T-helper 1 cell (primary cell): ENCODE results near the gene TMEM171.

Experiments
- DNase-seq, 5 donors: peaks; one replicate each; pipeline ENCODE4 v3.0.0-alpha.2; 2012 to 2020

Gene TMEM171

GRCh38 chr5:73122875-73123810, 2.8 kb downstream of the TMEM171 start:
- no peak for DNase-seq

DNA sequence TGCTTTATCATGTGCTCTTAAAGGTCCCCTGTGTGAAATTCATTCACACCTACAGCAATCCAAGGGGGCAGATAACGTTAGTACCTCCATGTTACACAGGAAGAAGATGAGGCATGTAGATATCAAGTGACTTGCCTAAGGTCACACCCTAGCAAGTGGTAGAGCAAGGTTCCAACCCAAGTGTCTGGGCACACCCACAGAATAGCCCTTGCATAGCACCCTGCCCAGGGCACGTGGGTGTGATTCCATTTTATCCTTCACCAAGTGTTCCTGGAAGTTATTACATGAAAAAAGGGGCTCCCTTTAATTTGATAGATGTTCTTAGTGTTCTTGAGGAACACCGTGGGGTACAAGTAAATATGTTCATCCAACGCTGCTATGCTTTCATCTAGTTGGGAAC, 4.9 kb downstream of the TMEM171 start:
- DNase-seq, result no peak

- DNase-seq, result no peak
Observed at GRCh38 chr5:73126381-73126780, 6.0 kb downstream of the TMEM171 start.

GRCh38 chr5:73126957-73127356, 6.6 kb downstream of the TMEM171 start:
- DNase-seq, result no peak

- no peak for DNase-seq
Observed at GRCh38 chr5:73129143-73129542, 8.8 kb downstream of the TMEM171 start.

- DNase-seq, result no peak
Observed at GRCh38 chr5:73130811-73131210, 10.4 kb downstream of the TMEM171 start.

DNA sequence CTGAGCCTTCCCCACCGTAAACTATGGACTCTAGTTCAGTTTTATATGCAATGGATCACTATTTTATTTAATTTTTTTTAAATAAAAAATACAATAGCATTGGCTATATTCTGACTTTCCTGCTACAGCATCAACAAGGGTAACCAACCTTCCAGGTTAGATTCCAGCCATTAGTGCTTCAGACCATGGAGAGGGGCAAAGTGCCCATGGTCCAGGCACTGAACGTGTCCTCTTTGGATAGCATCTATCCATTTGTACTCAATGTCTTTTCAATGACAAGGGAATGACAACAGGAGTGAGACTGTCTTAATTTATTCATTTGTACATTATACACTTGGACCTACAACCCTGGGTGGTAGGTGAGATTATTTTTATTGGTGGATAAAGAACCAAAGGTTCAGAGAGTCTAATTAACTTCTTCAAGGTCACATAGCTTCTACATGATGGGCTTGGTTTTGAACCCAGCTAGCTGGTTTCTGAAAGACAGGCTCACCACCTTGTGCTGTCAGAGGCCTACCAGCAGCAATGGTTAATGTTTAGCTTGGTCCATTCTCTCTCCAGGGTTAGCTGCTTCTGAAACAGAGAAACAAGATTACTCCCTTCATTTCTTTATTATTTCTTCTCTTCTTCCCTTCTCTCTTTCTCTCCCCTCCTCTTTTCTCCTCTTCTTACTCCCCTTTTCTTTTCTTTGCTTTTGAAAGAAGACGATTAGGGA, 11.5 kb downstream of the TMEM171 start:
- no peak for DNase-seq

- DNase-seq, result no peak
Observed at GRCh38 chr5:73132759-73133158, 12.4 kb downstream of the TMEM171 start.

DNA sequence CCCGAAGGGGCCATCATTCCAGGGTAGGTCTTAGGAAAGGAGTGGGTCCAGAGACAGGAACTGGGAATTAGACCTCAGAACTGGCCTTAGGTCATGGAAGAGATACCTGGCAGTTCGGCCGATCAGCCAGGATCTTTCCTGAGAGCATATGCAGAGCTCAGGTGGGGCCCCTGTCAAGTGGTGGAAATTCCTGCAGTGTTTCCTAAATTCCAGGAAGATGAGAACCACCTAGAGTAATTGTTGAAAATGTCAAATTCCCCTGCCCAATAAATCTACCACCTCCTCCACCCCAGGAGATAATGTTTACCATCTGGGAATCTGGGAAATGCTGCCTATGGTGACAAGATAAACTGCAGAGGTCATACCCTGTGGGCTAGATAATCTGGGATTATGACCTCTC, 14.6 kb downstream of the TMEM171 start:
- no peak for DNase-seq

- DNase-seq, result no peak
Observed at GRCh38 chr5:73135429-73136054, 15.2 kb downstream of the TMEM171 start.

GRCh38 chr5:73136055-73136562, 15.7 kb downstream of the TMEM171 start:
- DNase-seq, result no peak

DNA sequence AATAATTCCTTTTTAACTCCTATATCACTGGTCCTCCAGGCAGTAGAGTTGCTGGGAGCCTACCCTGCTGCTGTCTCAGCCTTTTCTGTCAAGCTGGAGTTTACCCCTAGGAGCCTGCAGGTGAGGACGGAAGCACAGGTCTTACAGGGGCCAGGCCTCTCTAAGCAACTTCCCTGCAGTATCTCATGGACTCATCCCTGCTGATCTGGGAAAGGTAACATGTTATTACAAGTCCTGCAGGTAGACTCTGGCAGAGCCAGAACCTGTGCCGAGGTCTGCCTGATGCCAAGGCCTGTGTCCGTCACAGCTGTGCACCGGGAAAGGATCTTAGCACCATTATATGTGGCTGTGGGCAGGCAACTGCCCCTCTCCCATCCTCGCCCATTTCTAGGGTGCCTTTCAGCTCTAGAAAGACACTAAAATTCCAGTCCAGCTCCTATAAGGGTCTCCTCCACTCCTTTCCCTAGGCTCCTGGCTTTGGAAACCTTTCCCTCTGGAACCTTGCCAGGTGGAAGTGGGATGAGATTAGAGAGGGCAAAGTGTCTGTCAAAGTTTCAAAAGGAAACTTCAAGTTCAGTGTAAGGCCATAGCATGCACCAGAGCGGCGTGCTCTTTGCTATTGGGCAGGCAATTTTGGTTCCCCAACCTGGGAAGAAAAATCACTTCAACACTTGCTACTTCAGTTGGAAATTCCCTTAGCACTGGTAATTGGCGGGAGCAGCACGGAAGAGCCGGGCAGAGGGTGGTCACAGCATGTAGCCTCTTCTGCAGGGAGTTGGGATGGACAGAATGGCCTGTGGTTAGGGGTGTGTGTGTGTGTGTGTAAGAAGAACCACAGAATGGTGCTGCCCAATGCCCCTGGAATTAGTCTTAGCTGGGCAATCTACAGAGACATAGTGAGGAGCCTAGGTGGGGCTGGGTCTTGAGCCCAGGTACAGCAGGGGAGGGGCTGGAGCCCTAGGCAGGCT, 17.5 kb downstream of the TMEM171 start:
- no peak for DNase-seq

DNA sequence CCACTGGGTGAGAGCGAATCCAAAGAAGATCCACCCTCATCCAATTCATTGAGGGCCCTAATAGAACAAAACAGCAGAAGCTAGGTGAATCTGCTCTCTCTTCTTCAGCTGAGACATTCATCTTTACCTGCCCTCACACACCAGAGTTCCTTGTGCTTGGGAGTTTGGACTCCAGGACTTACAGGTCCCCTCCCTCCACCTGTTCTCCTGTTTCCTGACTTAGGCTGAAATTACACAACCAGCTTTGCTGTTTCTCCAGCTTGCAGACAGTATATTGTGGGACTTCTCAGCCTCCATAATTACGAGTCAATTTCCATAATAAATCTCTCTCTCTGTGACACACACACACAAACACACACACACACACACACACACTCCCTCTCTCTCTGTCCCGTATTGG, 19.1 kb downstream of the TMEM171 start:
- DNase-seq, result no peak

- DNase-seq, result no peak
Observed at GRCh38 chr5:73140801-73141200, 20.4 kb downstream of the TMEM171 start.

DNA sequence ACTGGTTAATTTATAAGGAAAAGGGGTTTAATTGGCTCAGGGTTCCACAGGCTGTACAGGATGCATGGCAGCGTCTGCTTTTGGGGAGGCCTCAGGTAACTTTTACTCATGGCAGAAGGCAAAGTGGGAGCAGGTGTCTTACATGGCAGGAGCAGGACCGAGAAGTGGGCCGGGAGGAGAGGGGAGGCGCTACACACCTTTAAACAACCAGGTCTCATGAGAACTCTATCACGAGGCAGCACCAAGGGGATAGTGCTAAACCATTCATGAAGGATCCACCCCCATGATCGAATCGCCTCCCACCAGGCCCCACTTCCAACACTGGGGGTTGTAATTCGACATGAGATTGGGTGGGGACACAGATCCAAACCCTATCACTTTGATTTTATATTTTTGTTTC, 21.7 kb downstream of the TMEM171 start:
- DNase-seq, result no peak

DNA sequence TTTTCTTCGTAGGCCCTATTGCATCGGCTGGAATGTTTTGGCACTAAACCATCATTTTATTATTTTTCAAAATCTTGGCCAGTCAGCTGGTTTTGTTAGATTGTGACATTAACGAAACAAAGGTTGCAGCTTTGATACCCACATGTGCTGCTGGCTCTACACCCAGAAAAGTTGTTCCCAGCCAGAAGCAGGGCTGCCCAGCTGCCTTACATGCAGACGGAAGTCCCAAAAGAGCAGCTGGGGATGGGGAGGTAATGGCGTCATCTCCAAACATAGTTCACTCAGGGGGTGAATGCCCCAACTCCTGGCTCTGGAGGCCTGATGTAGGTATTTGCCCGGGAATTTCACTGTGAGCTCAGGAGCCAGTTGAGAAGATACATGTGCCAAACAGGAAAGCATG, 23.3 kb downstream of the TMEM171 start:
- DNase-seq, result no peak

- no peak for DNase-seq
Observed at GRCh38 chr5:73149540-73149939, 29.2 kb downstream of the TMEM171 start.

- DNase-seq, result no peak
Observed at GRCh38 chr5:73150876-73151275, 30.5 kb downstream of the TMEM171 start.

DNA sequence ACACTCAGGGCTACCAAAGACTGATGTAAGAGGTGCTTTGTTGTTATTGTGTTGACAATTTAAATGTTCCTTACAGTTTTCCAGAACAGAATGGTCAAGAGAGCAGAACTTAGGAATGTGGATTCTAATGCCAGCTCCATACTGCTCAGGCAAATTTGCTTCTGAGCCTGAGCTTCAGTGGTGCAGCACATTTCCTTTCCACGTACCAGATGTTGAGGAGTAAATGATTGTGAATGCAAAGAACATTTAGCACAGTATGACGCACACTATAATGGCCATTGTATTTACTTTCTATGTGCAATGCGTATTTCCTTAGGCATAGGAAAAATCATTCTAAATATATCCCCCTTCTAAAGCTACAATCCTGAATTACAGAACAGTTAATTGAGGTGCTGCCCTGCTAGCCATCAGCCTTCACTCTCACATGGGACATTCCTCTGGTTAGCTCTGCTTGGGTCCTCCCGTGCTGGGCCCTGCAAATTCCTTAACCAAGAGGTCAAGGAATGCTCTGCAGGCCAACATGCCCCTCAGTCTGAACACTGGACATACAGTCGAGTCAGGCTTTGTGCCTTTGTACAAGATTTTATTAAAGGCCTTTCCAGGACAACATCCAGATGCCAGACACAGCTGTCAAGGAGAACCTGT, 31.5 kb downstream of the TMEM171 start:
- DNase-seq, result no peak

DNA sequence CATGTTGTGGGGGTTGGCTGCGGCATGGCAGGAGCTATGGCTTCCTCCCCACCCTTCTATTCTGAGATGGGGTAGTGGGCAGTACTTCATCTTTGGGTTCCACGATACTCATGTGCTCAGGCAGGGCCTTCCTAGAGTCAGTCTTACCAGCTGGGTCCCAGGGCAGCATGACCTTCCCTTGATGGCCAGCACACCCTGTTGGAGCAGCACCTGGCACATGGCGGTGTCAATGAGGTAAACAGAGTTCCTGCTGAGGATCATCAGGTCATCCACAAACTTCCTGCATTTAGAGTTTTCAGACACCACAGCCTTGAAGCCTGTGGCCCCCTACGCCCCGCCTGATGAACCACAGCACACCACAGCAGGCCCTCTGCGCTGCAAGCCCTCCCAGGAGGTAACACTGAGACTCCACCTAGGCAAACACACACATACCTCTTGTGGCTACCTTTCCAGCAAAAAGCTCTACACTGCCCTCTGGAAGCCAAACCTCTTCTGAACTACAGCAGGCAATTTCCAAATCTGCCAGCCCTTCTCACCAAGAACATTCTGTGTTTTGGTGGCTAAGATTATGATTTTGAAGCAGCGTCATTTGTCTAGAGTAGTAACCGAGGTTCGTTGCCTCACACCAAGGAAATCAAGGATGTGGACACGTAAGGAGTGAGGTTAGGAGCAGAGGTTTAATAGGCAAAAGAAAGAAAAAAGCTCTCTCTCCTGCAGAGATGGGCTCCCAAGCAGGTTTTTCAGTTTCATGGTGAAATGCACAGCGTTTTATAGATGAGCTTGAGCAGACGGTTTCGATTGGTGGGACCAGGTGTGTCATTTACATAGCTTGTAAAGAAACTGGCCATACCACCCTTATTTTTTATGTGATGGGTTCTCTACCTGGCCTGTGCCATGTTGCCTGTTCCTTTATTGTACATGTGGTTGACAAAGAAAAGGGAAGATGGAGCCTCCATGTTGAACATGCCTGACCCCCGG, 32.3 kb downstream of the TMEM171 start:
- DNase-seq, result no peak
